Hematopoietic multipotent progenitor cell treated with erythropoietin and hydrocortisone succinate and interleukin-3 and kit ligand, for 17 days (in vitro differentiated cells): ENCODE measurements around the gene INO80C.
"Not testable (repeated sequence)": the region's sequence is repeated elsewhere in the genome, so short reads cannot be mapped to it uniquely, and the experiment has no call there.

ENCODE experiments used
- DNase-seq: peaks from one replicate; pipeline ENCODE4 v3.0.0-alpha.2; 2015; ENCODE audit warnings: low spot score

The INO80C gene

GRCh38 chr18:35487525-35487924 is 10.2 kb downstream of the INO80C start:
- not testable (repeated sequence) for DNase-seq

- no peak for DNase-seq
Observed at GRCh38 chr18:35485852-35486251, 11.9 kb downstream of the INO80C start.

- no peak for DNase-seq
Observed at GRCh38 chr18:35484034-35484433, 13.7 kb downstream of the INO80C start.

- DNase-seq: no peak
Observed at GRCh38 chr18:35481960-35482366, 15.8 kb downstream of the INO80C start.

- DNase-seq: no peak
Observed at GRCh38 chr18:35479911-35480586, 17.7 kb downstream of the INO80C start.

GRCh38 chr18:35478520-35479435 is 19.0 kb downstream of the INO80C start:
- peak; percentile 56 for DNase-seq

GRCh38 chr18:35477974-35478373 is 19.8 kb downstream of the INO80C start:
- DNase-seq: no peak

GRCh38 chr18:35477497-35477896 is 20.3 kb downstream of the INO80C start:
- DNase-seq: no peak

- no peak for DNase-seq
Observed at GRCh38 chr18:35474884-35475283, 22.9 kb downstream of the INO80C start.

GRCh38 chr18:35473562-35473961 is 24.2 kb downstream of the INO80C start:
- DNase-seq: no peak

- no peak for DNase-seq
Observed at GRCh38 chr18:35470435-35470834, 27.3 kb downstream of the INO80C start.

- no peak for DNase-seq
Observed at GRCh38 chr18:35469725-35470124, 28.0 kb downstream of the INO80C start.

- no peak for DNase-seq
Observed at GRCh38 chr18:35468711-35469110, 29.0 kb downstream of the INO80C start.

GRCh38 chr18:35467624-35468016 is 30.1 kb downstream of the INO80C start:
- DNase-seq: no peak

- no peak for DNase-seq
Observed at GRCh38 chr18:35466815-35467623, 30.7 kb downstream of the INO80C start.

- DNase-seq: no peak
Observed at GRCh38 chr18:35466334-35466733, 31.4 kb downstream of the INO80C start.

- no peak for DNase-seq
Observed at GRCh38 chr18:35465329-35465728, 32.4 kb downstream of the INO80C start.

- DNase-seq: no peak
Observed at GRCh38 chr18:35464831-35465279, 32.9 kb downstream of the INO80C start.

- DNase-seq: no peak
Observed at GRCh38 chr18:35463827-35464226, 33.9 kb downstream of the INO80C start.

GRCh38 chr18:35463050-35463449 is 34.7 kb downstream of the INO80C start:
- DNase-seq: peak; percentile 39

GRCh38 chr18:35460736-35461161 is 37.0 kb downstream of the INO80C start:
- DNase-seq: no peak

- DNase-seq: no peak
Observed at GRCh38 chr18:35459997-35460396, 37.8 kb downstream of the INO80C start.
